ENCODE data around the gene ULK4.

DNA sequence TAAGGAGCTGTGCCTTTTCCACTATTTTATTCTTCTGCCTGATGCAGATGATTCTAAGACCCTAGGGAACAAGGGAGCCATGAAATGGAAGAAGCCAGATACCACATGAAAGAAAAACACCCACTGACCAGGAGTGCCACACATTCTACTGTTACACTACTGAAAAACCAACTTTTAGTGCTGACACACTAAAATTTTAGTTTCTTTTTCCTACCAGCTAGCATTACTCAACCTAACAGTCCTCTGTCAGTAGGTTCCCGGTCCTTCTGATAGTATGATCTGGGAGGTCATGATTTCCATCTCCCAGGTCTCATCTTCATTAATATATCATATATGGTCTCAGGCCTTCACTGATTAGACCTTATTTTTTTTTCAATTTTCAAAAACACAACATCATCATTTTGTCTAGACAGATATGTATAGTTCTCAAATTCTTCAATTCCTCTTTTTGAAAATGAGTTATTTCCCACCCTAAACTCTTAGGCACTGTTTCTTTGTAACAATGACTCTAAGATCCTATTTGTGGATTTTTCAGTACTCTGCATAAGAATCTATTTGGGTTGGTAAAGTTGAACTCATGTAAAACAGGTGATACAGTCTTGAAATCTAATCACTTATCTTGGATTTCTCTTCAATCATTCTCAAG, 440.8 kb downstream of the ULK4 start:
- TF ChIP-seq SMC3 (IDR thresholded peaks at IDR 0.05; ENCODE audit: low read depth, low read length) = no peak
- no peak for TF ChIP-seq RAD21 (IDR thresholded peaks at IDR 0.05; ENCODE audit: low read length)
- TF ChIP-seq RFX5 (IDR thresholded peaks at IDR 0.05; ENCODE audit: low read depth, low read length) = no peak
- TF ChIP-seq, protein P1, sequence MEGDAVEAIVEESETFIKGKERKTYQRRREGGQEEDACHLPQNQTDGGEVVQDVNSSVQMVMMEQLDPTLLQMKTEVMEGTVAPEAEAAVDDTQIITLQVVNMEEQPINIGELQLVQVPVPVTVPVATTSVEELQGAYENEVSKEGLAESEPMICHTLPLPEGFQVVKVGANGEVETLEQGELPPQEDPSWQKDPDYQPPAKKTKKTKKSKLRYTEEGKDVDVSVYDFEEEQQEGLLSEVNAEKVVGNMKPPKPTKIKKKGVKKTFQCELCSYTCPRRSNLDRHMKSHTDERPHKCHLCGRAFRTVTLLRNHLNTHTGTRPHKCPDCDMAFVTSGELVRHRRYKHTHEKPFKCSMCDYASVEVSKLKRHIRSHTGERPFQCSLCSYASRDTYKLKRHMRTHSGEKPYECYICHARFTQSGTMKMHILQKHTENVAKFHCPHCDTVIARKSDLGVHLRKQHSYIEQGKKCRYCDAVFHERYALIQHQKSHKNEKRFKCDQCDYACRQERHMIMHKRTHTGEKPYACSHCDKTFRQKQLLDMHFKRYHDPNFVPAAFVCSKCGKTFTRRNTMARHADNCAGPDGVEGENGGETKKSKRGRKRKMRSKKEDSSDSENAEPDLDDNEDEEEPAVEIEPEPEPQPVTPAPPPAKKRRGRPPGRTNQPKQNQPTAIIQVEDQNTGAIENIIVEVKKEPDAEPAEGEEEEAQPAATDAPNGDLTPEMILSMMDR (conservative IDR thresholded peaks at IDR 0.05; ENCODE audit: low read depth, low read length) = no peak
- peak; percentile 21; the same call in 1 of the 2 replicates for TF ChIP-seq MAFK (IDR thresholded peaks at IDR 0.05; ENCODE audit: low read depth, low read length)
- no peak for TF ChIP-seq MAZ (IDR thresholded peaks at IDR 0.05; ENCODE audit: borderline replicate concordance, low read depth, low read length)
- TF ChIP-seq POLR2A (IDR thresholded peaks at IDR 0.05; ENCODE audit: low read depth, low read length) = no peak
- no peak for TF ChIP-seq CHD1 (IDR thresholded peaks at IDR 0.05; ENCODE audit: low read depth, low read length)
- TF ChIP-seq CEBPB (IDR thresholded peaks at IDR 0.05; ENCODE audit: low read depth, low read length) = no peak
- TF ChIP-seq, protein P2, sequence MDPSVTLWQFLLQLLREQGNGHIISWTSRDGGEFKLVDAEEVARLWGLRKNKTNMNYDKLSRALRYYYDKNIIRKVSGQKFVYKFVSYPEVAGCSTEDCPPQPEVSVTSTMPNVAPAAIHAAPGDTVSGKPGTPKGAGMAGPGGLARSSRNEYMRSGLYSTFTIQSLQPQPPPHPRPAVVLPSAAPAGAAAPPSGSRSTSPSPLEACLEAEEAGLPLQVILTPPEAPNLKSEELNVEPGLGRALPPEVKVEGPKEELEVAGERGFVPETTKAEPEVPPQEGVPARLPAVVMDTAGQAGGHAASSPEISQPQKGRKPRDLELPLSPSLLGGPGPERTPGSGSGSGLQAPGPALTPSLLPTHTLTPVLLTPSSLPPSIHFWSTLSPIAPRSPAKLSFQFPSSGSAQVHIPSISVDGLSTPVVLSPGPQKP (IDR thresholded peaks at IDR 0.05; ENCODE audit: borderline replicate concordance, low read depth, low read length) = no peak
